Activated T-helper 17 cell treated with anti-CD3 and anti-CD28 coated beads, Interleukin-2, amount 50 U/mL, for 72 hours (primary cell): Measurements from ENCODE around the gene SH3PXD2A. TPM values are rescaled to one million over a fixed set of nuclear protein-coding genes. Genes with fewer than 3 reads are reported as not detected.

Experiments
- ATAC-seq: fragments of 150-1000 bp; cut with Tn5 transposase; replicated peaks from 2 replicates; pipeline ENCODE4 v1.10.0; 2021; ENCODE audit warnings: mild to moderate bottlenecking, moderate library complexity
- H3K27ac Mint-ChIP-seq: one replicate; pipeline ENCODE4 v1.8.0; 2022; ENCODE audit warnings: mixed read lengths
- H3K27me3 Mint-ChIP-seq: one replicate; pipeline ENCODE4 v1.8.0; 2022; ENCODE audit warnings: mixed read lengths
- H3K36me3 Mint-ChIP-seq: one replicate; pipeline ENCODE4 v1.8.0; 2022; ENCODE audit warnings: low read depth, mild to moderate bottlenecking, mixed read lengths
- H3K4me1 Mint-ChIP-seq: one replicate; pipeline ENCODE4 v1.8.0; 2022; ENCODE audit warnings: mixed read lengths
- H3K4me3 Mint-ChIP-seq: one replicate; pipeline ENCODE4 v1.8.0; 2022; ENCODE audit warnings: mild to moderate bottlenecking, mixed read lengths
- H3K9me3 Mint-ChIP-seq: one replicate; pipeline ENCODE4 v1.8.0; 2022; ENCODE audit warnings: mixed read lengths
- total RNA-seq, 2 donors: library from RNA; stranded (reverse); gene quantifications; one replicate each; pipeline ENCODE4 v1.2.3, GENCODE V29; 2022

Gene SH3PXD2A
- total RNA-seq, 2 donors from 2014 or later: 8.0 to 19.3 TPM

DNA sequence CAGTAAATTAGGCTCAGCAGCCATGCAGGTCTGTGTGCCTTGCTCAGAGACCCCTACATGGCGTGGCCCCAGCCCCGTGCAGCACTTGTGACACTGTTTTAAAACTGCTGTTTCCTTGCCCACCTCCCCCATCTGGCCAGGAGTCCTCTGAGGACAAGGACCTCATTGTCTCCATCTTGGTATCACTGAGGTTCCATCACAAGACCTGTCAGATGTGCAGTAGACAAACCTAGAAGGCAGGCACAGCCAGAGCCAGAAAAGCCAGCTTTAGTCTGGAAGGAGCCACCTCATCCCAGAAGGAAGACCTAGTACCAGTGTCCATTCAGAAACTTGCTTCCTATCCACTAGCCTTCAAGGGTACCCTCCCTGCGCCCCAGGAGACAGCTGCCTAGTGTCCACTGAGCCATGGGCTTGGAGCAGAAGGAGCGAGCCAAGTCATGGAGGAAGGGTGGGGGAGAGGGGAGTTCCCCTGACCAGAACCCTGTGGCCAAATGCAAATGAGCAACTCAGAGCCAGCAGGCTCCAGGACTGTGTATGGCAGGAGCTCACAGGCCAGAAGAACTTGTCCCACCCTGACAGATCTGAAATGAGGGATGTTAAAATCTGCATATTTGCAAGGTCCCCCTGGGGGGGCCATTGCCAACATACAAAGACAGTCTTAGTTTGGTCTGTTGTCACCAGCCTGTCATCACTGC lies 176.1 kb downstream of the SH3PXD2A start:
- peak overlapping the region; percentile 96 for H3K27ac Mint-ChIP-seq
- H3K4me1 Mint-ChIP-seq: no peaks in the 10 kb centered on the region
- peak; percentile 35 for ATAC-seq
- no peaks in the 10 kb centered on the region for H3K36me3 Mint-ChIP-seq
- H3K4me3 Mint-ChIP-seq: peak overlapping the region; percentile 88
- no peaks in the 10 kb centered on the region for H3K27me3 Mint-ChIP-seq
- H3K9me3 Mint-ChIP-seq: no peaks in the 10 kb centered on the region

DNA sequence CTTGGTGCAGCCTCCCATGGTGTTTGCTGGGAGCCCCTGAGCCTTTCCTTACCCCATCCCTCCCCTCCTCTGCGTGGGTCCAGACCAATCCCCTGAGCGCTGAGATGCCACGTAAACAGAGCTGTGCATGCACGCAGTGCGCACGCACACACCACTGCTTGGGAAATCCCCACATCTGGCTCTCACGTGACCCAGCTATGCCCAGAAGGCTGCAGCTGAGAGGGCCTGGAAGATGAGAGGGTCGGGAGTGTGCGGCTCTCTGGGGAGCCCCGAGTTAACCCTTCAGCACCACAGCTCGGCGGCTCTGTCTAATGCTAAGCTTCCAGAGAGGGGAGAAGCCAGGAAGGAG lies 177.2 kb downstream of the SH3PXD2A start:
- H3K4me3 Mint-ChIP-seq: peak overlapping the region; percentile 88
- peak; percentile 99 for ATAC-seq
- H3K27me3 Mint-ChIP-seq: no peaks in the 10 kb centered on the region
- H3K27ac Mint-ChIP-seq: peak overlapping the region; percentile 96
- H3K9me3 Mint-ChIP-seq: no peaks in the 10 kb centered on the region
- no peaks in the 10 kb centered on the region for H3K36me3 Mint-ChIP-seq
- no peaks in the 10 kb centered on the region for H3K4me1 Mint-ChIP-seq

DNA sequence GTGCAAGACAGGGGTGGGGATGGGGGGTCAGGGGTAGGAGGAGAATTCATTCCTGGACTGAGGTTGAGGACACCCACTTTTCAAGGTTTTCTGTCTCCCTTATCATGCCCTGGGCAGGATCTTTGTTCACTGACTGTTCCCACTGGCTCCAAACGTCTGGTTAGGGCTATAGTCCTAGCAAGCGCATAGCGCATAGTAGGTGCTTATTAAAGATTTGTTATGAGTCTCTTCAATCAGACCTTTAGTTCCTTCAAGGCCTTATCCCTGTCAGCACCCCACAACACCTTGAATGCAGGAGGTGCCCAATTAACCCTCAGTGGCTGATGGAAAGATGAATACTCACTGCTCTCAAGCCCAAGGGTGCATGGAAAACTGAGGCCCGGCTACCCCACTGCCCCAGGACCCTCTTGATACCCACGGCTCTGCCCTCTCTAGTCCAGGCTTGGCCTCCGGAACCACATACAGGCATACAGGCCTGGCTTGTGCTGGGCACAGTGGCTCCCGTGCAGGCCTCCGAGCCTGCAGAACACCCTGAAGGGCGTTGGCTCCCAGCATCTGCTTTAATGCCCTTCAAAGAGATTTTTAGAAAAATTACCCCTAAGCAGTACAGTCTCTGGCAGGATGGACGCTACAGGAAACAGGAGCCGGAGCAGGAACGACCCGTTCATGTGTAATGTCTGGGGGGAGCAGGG lies 177.7 kb downstream of the SH3PXD2A start:
- ATAC-seq: no peak
- Mint-ChIP-seq H3K4me1 (no peaks in the 10 kb centered on the region), H3K9me3 (no peaks in the 10 kb centered on the region), H3K4me3 (peak overlapping the region; percentile 88), H3K27ac (peak overlapping the region; percentile 96), H3K27me3 (no peaks in the 10 kb centered on the region), H3K36me3 (no peaks in the 10 kb centered on the region)

DNA sequence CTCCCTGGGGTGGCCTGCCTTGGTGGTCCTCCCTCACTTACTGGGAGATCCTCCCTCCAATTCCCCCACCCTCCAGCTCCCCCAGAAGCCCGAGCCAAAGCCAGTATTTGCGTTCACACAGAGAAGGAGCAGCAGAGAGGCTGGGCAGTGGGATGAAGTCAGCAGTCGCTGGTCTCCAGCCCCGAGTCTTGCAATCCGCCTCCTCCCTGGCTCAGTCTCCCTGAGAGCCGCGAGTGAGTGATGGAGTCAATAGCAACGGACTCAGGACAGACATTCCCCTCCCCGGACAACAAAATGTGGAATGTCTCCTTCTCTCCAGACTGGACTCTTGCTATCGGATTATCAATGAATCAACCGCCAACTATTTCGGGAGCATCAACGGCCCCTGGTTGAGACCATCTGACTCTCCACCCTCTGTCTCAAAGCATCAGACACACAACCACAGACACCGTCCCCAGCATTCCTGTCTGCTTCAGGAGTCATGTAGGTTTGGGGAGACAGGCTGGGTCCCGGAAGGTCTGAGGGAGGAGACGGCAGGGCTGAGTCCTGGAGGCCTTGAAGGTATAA lies 178.4 kb downstream of the SH3PXD2A start:
- peak overlapping the region; percentile 88 for H3K4me3 Mint-ChIP-seq
- no peaks in the 10 kb centered on the region for H3K36me3 Mint-ChIP-seq
- H3K9me3 Mint-ChIP-seq: no peaks in the 10 kb centered on the region
- no peak overlapping the region for H3K27ac Mint-ChIP-seq
- no peaks in the 10 kb centered on the region for H3K27me3 Mint-ChIP-seq
- H3K4me1 Mint-ChIP-seq: no peaks in the 10 kb centered on the region
- ATAC-seq: no peak

DNA sequence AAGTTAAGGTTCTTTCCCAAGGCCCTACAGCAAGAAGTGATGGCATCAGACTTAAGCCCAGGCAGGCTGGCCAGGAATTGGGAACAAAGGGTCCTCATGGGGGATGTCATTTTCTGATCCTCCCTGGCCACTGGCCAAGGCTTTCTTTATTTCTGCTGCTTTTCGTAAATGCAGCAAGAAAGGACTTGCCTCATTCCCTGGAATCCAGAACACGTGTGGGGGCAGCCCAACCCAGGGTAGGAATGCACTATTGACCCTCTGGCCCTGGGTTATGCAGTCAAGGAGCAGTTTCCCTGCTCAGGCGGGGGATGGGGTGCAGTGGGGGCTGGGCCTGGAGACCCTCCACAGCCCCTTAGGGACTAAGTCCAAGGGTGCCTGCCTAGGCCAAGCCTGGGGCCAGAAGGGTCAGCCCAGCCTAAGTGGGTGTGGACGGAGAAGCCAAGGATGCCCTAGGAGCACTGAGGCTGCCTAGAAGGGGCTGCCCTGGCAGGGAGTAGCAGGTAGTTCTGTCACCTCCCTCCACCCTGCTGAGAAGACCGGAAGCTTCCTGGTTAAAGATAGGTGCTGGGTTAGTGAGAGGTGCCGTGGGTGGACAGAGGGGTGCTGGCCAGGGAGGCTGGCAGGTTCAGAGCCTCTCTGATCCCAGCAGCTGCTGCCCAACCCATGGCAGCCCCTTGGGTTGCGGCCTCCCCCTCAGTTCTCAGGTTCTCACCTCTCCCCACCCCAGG lies 179.2 kb downstream of the SH3PXD2A start:
- Mint-ChIP-seq H3K36me3 (no peaks in the 10 kb centered on the region), H3K27me3 (no peaks in the 10 kb centered on the region), H3K9me3 (no peaks in the 10 kb centered on the region), H3K4me1 (no peaks in the 10 kb centered on the region), H3K27ac (no peak overlapping the region), H3K4me3 (peak overlapping the region; percentile 15)
- ATAC-seq: no peak

DNA sequence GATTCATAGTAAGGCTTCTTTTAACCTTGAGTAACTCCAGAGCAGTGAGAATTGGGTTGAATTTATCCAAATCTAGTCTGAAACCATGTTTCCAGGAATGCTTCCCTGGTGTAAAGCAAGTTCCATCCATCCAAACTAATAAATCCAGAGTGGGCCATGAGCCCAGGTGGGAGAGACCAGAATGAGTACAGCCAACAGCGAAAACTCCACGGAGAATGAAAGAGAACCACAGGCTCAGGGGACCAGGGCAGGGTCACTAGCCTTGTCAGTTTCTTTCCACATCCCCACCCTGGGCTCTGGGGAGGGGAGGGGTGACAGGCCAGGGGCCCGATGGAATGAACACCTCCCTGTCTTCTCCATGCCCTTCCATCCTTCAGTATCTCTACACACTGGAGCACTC lies 181.8 kb downstream of the SH3PXD2A start:
- ATAC-seq: no peak
- Mint-ChIP-seq H3K36me3 (no peaks in the 10 kb centered on the region), H3K4me3 (no peak overlapping the region), H3K27ac (no peak overlapping the region), H3K9me3 (no peaks in the 10 kb centered on the region), H3K4me1 (no peaks in the 10 kb centered on the region), H3K27me3 (no peaks in the 10 kb centered on the region)

DNA sequence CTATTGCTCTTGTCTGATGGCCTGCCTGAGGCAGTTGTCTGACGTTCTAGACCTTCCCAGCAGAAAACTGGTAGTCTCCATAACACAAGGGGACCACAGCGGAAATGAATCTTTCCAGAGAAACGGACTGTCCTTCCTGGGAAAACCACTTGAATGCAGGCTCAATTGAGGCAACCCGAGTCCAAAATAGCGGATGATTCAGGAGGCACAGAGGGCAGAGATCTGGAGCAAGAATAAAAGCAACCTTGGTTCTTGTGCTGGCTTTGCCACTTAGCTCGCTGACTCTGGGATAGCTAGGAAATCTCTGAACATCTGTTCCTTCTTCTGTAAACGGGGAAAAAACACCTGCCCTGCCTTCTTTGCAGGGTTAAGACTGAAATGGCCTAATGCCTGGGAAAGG lies 183.0 kb downstream of the SH3PXD2A start:
- Mint-ChIP-seq H3K27me3 (no peaks in the 10 kb centered on the region), H3K4me3 (no peak overlapping the region), H3K9me3 (no peaks in the 10 kb centered on the region)

DNA sequence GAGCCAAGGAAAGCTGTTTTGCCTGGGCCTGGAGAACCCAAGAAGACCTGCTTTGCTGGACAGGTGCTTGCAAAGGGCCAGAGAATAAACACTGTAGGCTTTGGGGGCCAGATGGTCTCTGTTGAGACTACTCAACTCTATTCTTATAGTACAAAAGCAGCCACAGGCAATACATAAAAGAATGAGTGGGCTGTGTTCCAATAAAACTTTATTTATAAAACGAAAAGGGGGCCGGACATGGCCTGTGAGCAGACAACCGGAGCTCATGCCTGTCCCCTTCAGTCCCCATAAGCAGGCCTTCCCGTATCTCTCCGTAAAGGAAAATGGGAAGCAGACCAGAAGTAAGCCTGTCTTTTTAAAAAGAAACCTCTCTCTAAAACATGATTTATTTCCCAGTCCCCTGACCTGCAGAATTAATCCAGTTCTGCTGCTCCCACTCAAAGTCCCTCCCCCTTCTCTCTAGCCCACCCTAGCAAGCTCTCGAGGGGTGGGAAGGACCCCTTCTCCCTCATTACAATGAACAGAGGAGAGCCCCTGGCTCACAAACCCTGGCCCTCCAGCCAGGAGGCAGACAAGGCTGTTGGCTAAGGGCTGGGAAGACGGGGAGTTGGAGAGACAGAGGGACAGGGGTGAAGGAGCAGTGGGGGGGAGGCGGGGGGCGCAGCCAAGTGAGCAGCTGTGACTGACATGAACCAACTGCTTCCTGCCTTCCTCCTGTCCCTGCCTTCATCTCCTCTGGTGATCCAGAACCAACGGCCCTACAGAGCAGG lies 184.1 kb downstream of the SH3PXD2A start:
- H3K4me3 Mint-ChIP-seq: no peak overlapping the region
- no peak overlapping the region for H3K27ac Mint-ChIP-seq
- H3K9me3 Mint-ChIP-seq: no peaks in the 10 kb centered on the region
- H3K27me3 Mint-ChIP-seq: no peaks in the 10 kb centered on the region
- no peaks in the 10 kb centered on the region for H3K4me1 Mint-ChIP-seq
- H3K36me3 Mint-ChIP-seq: no peaks in the 10 kb centered on the region
- ATAC-seq: no peak

More for the DNA sequence above, 183.0 kb downstream of the SH3PXD2A start:
- no peak for ATAC-seq
- Mint-ChIP-seq H3K36me3 (no peaks in the 10 kb centered on the region), H3K4me1 (no peaks in the 10 kb centered on the region), H3K27ac (no peak overlapping the region)

DNA sequence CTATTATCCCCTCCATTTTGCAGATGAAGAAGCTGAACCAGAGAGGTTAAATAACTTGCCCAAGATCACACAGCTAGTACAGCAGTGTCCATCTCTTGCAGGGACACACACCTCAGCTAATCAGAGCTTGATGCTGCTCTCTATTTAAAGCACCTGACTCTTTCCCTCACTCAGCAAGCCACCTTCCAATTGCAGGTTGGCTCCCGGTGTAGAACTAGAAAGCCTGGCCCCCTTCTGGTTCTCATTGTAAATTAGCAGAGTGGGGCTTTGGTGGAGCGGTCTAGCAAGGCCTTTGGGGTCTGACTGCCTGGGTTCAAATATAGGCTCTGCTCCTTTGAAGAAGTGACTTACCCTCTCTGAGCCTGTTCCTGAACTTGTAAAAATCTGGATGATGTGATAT lies 185.4 kb downstream of the SH3PXD2A start:
- H3K27ac Mint-ChIP-seq: no peak overlapping the region
- H3K9me3 Mint-ChIP-seq: no peaks in the 10 kb centered on the region
- no peaks in the 10 kb centered on the region for H3K36me3 Mint-ChIP-seq
- no peaks in the 10 kb centered on the region for H3K27me3 Mint-ChIP-seq
- ATAC-seq: no peak
- no peaks in the 10 kb centered on the region for H3K4me1 Mint-ChIP-seq
- no peak overlapping the region for H3K4me3 Mint-ChIP-seq

DNA sequence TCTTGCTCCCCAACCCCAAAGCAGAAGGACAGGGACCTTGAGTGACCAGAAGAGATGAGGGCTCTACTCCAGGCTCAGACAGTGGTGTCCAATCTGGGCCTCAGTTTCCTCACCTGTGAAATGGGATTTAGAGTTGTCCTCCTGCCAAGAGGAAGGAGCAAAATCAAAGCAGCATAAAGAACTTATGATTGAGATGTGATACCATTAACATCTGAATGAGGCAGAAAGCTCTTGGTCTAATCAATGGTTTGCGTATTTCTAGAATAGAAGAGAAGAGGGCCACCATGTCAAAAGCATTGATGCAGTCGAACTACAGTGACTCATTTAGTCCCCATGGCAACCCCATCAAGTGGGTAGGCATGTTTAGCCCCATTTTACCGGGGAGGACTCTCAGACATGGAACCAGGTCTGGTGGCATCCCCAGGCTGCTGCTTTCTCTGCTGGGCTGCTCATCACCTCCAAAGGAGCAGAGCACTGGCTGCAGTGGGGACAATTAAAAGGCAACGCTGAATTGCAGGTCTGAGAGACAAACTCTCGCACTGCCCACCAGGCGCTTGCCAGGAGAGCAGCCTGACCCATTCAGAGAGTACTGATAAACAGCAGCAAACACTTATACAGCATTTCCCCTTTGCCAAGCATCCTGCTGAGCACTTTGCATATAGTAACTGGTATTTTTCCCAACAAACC lies 186.0 kb downstream of the SH3PXD2A start:
- Mint-ChIP-seq H3K27ac (no peak overlapping the region), H3K4me3 (no peak overlapping the region), H3K27me3 (no peaks in the 10 kb centered on the region), H3K9me3 (no peaks in the 10 kb centered on the region), H3K4me1 (no peaks in the 10 kb centered on the region), H3K36me3 (no peaks in the 10 kb centered on the region)
- ATAC-seq: no peak

DNA sequence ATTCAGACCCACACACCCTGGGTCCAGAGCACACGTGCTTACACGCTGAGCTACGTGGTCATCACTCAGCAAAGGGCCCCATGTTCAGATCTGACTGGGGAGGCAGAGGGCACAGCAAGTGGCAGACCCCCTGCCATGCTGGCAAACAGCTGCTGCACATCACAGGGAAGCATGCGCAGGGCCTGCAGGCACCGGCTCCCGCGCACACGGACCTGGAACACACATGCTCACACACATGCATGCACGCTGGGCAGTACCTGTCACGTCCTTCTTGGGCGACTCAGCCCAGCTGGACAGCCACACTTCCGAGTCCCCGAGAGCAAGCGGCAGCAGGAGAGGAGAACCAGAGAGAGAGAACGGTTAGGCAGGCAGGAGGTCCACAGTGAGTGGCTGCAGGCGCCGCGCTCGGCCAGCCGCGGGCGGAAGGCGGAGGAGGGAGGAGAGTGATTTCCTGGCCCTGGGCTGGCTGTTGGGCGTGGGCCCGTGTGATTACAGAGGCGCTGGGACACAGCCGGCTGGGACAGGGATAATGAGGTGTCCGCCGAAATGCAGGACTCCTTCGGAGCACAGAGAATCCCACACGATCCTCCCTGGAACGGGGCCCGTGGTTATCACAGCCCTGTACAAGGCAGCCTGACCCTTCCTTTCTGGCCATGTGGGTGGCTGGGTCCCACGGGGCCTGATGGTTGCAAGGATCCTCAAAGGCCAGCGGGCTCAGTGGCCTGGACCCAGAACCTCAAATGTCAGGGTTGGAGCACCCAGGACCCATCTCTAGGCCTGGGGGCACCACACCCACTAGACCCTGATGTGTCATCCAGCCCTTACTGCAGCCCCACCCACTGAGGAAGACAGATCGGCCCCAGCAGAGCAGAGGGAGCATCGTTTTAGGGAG lies 186.8 kb downstream of the SH3PXD2A start:
- Mint-ChIP-seq H3K36me3 (no peaks in the 10 kb centered on the region), H3K9me3 (no peaks in the 10 kb centered on the region), H3K4me3 (peak overlapping the region; percentile 40), H3K27me3 (no peaks in the 10 kb centered on the region), H3K27ac (peak overlapping the region; percentile 14), H3K4me1 (no peaks in the 10 kb centered on the region)
- ATAC-seq: peak; percentile 62

DNA sequence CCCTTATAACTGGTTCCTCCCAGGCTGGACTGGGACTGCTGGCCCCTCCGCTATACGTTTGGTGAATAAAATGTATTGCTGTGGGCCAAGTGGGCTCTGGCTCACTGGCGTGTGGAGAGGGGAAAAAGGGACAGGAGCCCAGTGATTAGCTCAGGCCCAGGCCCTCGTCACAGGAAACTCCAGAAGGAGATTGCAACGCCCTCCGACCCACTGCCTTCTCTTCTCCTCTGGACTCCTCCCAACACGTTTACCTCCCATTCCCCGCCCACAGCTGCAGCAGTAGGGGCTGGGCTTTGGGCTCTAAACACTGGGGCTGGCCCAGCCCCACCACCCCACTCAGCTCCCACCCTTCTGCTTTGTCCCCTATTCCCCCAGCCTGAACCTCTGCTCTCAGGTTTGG lies 188.0 kb downstream of the SH3PXD2A start:
- Mint-ChIP-seq H3K27me3 (no peaks in the 10 kb centered on the region), H3K36me3 (no peaks in the 10 kb centered on the region), H3K27ac (no peak overlapping the region), H3K4me1 (no peaks in the 10 kb centered on the region), H3K4me3 (no peak overlapping the region), H3K9me3 (no peaks in the 10 kb centered on the region)
- no peak for ATAC-seq

DNA sequence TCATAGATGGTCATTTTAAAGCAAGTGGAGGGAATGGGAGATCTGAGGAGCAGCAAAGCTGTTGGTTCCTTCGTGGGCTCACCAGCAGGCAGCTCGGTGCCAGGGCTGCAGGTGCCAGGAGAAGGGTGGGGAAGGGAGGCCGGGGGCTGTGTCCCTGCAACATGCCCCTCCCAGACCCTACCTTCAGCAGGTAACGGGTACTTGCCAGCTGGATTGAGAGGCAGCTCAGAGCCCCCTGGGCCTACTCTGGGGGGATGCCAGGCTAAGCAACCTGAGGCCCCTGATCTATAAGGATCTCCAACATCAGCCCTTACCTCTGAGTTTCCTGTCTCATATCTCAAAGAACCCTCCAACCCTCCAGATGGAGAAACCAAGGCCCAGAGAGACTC lies 188.6 kb downstream of the SH3PXD2A start:
- Mint-ChIP-seq H3K27me3 (no peaks in the 10 kb centered on the region), H3K4me1 (no peaks in the 10 kb centered on the region), H3K36me3 (no peaks in the 10 kb centered on the region), H3K9me3 (no peaks in the 10 kb centered on the region), H3K4me3 (no peak overlapping the region), H3K27ac (no peak overlapping the region)
- ATAC-seq: no peak
